GM18517 (cell line): Measurements from ENCODE around the gene SNAI3.

ENCODE experiments used
- ATAC-seq: cut with Tn5 transposase; IDR thresholded peaks from one replicate; pipeline ENCODE4 v1.9.1; 2021; ENCODE audit warnings: mild to moderate bottlenecking, moderate library complexity; ENCODE audit not compliant: unreplicated experiment

SNAI3 gene

GRCh38 chr16:88691924-88692560 is 5.7 kb upstream of the SNAI3 start:
- no peak for ATAC-seq

- ATAC-seq, result no peak
Observed at GRCh38 chr16:88691129-88691813, 5.0 kb upstream of the SNAI3 start.

GRCh38 chr16:88690341-88691128 is 4.2 kb upstream of the SNAI3 start:
- no peak for ATAC-seq

GRCh38 chr16:88688013-88688778 is 1.9 kb upstream of the SNAI3 start:
- ATAC-seq, result no peak

GRCh38 chr16:88687676-88688012 is 1.3 kb upstream of the SNAI3 start:
- no peak for ATAC-seq

- ATAC-seq, result no peak
Observed at GRCh38 chr16:88687254-88687576, 908 bp upstream of the SNAI3 start.

GRCh38 chr16:88686062-88686438 is 257 bp downstream of the SNAI3 start:
- no peak for ATAC-seq

GRCh38 chr16:88685156-88686061 is 898 bp downstream of the SNAI3 start:
- no peak for ATAC-seq

GRCh38 chr16:88684569-88685155 is 1.6 kb downstream of the SNAI3 start:
- no peak for ATAC-seq

- ATAC-seq, result peak; percentile 73
Observed at GRCh38 chr16:88681709-88682451, 4.4 kb downstream of the SNAI3 start.

- ATAC-seq, result no peak
Observed at GRCh38 chr16:88681084-88681680, 5.1 kb downstream of the SNAI3 start.

GRCh38 chr16:88680554-88681083 is 5.7 kb downstream of the SNAI3 start:
- no peak for ATAC-seq

GRCh38 chr16:88678224-88678979 is 7.9 kb downstream of the SNAI3 start:
- ATAC-seq, result no peak

- no peak for ATAC-seq
Observed at GRCh38 chr16:88677721-88678120, 8.6 kb downstream of the SNAI3 start.

- no peak for ATAC-seq
Observed at GRCh38 chr16:88676502-88677242, 9.6 kb downstream of the SNAI3 start.

GRCh38 chr16:88673716-88674379 is 12.5 kb downstream of the SNAI3 start:
- ATAC-seq, result no peak

- no peak for ATAC-seq
Observed at GRCh38 chr16:88672776-88673175, 13.5 kb downstream of the SNAI3 start.
